GM12891 (cell line): ENCODE measurements around the gene EPHB4.

Experiments
- POLR2A ChIP-seq: IDR thresholded peaks from 2 replicates; pipeline ENCODE4 v1.6.1; 2011; ENCODE audit warnings: low read depth, low read length, control low read depth
- POLR2AphosphoS5 ChIP-seq: IDR thresholded peaks from 2 replicates; pipeline ENCODE4 v1.6.1; 2011; ENCODE audit warnings: low read depth, low read length, control low read depth
- TAF1 ChIP-seq: IDR thresholded peaks from 2 replicates; pipeline ENCODE4 v1.6.1; 2011; ENCODE audit warnings: low read depth, low read length, control low read depth

DNA sequence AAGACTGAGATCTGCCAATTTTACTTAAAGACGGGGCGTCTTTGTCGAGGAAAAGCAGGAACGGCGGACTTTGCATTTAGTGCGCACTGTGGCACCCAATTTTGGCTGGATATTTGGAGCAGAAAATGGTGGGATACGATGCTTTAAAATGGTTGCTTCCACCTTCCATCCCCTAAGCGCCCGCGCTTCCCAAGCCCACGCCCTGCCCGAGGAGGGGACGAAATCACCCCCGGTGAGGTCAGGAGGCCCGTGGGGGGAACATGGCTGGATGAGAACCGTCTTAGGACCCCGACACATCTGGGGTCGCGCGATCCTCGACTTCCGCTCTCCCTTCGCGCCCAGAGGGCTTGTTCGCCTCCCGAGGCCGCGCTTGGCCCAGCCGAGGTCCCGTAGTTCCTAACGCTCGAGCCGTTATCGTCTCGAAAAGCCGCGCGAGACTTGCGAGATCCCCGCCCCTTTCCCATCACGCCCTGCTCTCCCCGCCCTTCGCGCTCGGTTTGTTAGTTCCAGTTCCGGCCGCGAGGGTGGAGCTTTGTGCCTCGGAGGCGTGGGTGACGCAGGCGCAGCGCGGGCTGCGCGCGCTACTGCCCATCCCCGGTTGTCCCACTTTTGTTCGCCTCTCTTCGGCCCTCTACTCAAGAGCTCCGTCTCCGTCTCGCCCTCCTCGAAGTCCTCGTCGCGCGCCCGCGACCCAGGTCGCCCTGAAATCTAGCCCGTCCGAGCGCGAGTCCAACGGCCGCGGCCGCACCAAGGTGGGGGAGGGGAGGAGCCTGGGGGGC is 47.4 kb upstream of the EPHB4 start, which contains the start of gene SRRT:
- TF ChIP-seq POLR2AphosphoS5 (peak; percentile 91), POLR2A (peak; percentile 94; the same call in 1 of the 2 replicates), TAF1 (peak; percentile 88)
